Erythroblast (primary cell): Measurements from ENCODE around the gene FGF2.
"Not testable (repeated sequence)": the region's sequence is repeated elsewhere in the genome, so short reads cannot be mapped to it uniquely, and the experiment has no call there.

ENCODE experiments used
- DNase-seq, 2 experiments: peaks; one replicate each; lab custom pipeline; 2025; lab: John Stamatoyannopoulos, UW
- GATA1 ChIP-seq: IDR thresholded peaks from 2 replicates; pipeline ENCODE4 v1.6.1; 2011; ENCODE audit warnings: low read depth, mild to moderate bottlenecking, control low read depth, low read length, moderate library complexity
- POLR2A ChIP-seq: IDR thresholded peaks from 2 replicates; pipeline ENCODE4 v1.6.1; 2011; ENCODE audit warnings: mild to moderate bottlenecking, low read length

The FGF2 gene

GRCh38 chr4:122826553-122827257, at the start of gene FGF2:
FGF2 (plus strand) TSS chr4:122826831; CDS start chr4:122827175, 344 bp downstream.
- TF ChIP-seq GATA1 (no peak), POLR2A (no peak)
- DNase-seq: peak; percentile 27 to 43

- TF ChIP-seq GATA1 (no peak), POLR2A (no peak)
- DNase-seq: peak in 1 of 2 experiments; percentile 13
These were observed 49.7 kb upstream of the FGF2 start for GRCh38 chr4:122776916-122777315.

- DNase-seq: no peak
- TF ChIP-seq GATA1: no peak
- TF ChIP-seq POLR2A: no peak
These were observed 48.6 kb upstream of the FGF2 start for GRCh38 chr4:122777846-122778673.

- no peak for DNase-seq
- TF ChIP-seq GATA1 (no peak), POLR2A (no peak)
These were observed 45.1 kb upstream of the FGF2 start for GRCh38 chr4:122781486-122781885.

- no peak for DNase-seq
- TF ChIP-seq POLR2A: no peak
- no peak for TF ChIP-seq GATA1
These were observed 43.1 kb upstream of the FGF2 start for GRCh38 chr4:122783301-122784215.

GRCh38 chr4:122784261-122784660, 42.4 kb upstream of the FGF2 start:
- DNase-seq: no peak
- TF ChIP-seq POLR2A: no peak
- TF ChIP-seq GATA1: no peak

- no peak for DNase-seq
These were observed 41.5 kb upstream of the FGF2 start for GRCh38 chr4:122785099-122785498.

GRCh38 chr4:122786296-122786695, 40.3 kb upstream of the FGF2 start:
- not testable (repeated sequence) for DNase-seq

More at GRCh38 chr4:122785099-122785498, 41.5 kb upstream of the FGF2 start:
- no peak for TF ChIP-seq GATA1
- TF ChIP-seq POLR2A: no peak

- not testable (repeated sequence) for DNase-seq
These were observed 39.7 kb upstream of the FGF2 start for GRCh38 chr4:122786920-122787319.

- TF ChIP-seq GATA1: no peak
- TF ChIP-seq POLR2A: no peak
- no peak for DNase-seq
These were observed 38.7 kb upstream of the FGF2 start for GRCh38 chr4:122787940-122788339.

GRCh38 chr4:122788935-122789334, 37.7 kb upstream of the FGF2 start:
- DNase-seq: no peak
- no peak for TF ChIP-seq GATA1
- no peak for TF ChIP-seq POLR2A

- no peak for TF ChIP-seq POLR2A
- no peak for TF ChIP-seq GATA1
These were observed 32.8 kb upstream of the FGF2 start for GRCh38 chr4:122793811-122794210.

GRCh38 chr4:122796801-122797404, 29.7 kb upstream of the FGF2 start:
- TF ChIP-seq POLR2A (no peak), GATA1 (no peak)
- DNase-seq: peak; percentile 30 to 50

More at GRCh38 chr4:122793811-122794210, 32.8 kb upstream of the FGF2 start:
- no peak for DNase-seq
